AG09319 (cell line): ENCODE measurements around the gene PRM1.
"Not testable (repeated sequence)": the region's sequence is repeated elsewhere in the genome, so short reads cannot be mapped to it uniquely, and the experiment has no call there.

ENCODE experiments used
- DNase-seq: peaks from one replicate; pipeline ENCODE4 v3.0.0-alpha.2; 2010; ENCODE audit warnings: low read depth; ENCODE audit errors: extremely low read depth
- TF ChIP-seq, protein P1 (sequence below): IDR thresholded peaks from 2 replicates; pipeline ENCODE4 v1.5.1; 2011; ENCODE audit warnings: low read depth, mild to moderate bottlenecking, inconsistent platforms, low read length, moderate library complexity

The PRM1 gene

GRCh38 chr16:11292076-11292748 lies 11.1 kb upstream of the PRM1 start:
- DNase-seq: no peak
- TF ChIP-seq, protein P1, sequence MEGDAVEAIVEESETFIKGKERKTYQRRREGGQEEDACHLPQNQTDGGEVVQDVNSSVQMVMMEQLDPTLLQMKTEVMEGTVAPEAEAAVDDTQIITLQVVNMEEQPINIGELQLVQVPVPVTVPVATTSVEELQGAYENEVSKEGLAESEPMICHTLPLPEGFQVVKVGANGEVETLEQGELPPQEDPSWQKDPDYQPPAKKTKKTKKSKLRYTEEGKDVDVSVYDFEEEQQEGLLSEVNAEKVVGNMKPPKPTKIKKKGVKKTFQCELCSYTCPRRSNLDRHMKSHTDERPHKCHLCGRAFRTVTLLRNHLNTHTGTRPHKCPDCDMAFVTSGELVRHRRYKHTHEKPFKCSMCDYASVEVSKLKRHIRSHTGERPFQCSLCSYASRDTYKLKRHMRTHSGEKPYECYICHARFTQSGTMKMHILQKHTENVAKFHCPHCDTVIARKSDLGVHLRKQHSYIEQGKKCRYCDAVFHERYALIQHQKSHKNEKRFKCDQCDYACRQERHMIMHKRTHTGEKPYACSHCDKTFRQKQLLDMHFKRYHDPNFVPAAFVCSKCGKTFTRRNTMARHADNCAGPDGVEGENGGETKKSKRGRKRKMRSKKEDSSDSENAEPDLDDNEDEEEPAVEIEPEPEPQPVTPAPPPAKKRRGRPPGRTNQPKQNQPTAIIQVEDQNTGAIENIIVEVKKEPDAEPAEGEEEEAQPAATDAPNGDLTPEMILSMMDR: no peak

DNA sequence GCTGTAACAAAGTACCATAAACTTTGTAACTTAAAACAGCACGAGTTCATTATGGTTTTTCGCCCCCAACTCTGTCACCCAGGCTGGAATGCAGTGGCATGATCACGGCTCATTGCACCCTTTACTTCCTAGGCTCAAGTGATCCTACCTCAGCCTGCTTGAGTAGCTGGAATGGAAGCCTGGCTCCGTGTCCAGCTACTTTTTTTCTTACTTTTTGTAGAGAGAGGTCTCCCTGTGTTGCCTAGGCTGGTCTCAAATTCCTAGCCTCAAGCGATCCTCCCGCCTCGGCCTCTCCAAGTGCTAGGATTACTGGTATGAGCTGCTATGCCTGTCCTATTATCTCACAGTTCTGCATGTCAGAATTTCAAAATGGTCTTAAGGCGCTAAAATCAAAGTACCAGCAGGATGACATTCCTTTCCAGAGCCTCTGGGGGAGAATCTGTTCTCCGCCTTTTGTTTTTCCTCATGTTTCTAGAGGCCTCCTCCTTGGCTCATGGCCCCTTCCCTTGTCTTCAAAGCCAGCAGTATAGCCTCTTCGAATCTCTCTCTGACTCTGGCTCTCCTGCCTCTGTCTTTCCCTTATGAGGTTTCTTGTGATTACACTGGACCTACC lies 10.1 kb upstream of the PRM1 start:
- DNase-seq: no peak
- TF ChIP-seq, protein P1: no peak

DNA sequence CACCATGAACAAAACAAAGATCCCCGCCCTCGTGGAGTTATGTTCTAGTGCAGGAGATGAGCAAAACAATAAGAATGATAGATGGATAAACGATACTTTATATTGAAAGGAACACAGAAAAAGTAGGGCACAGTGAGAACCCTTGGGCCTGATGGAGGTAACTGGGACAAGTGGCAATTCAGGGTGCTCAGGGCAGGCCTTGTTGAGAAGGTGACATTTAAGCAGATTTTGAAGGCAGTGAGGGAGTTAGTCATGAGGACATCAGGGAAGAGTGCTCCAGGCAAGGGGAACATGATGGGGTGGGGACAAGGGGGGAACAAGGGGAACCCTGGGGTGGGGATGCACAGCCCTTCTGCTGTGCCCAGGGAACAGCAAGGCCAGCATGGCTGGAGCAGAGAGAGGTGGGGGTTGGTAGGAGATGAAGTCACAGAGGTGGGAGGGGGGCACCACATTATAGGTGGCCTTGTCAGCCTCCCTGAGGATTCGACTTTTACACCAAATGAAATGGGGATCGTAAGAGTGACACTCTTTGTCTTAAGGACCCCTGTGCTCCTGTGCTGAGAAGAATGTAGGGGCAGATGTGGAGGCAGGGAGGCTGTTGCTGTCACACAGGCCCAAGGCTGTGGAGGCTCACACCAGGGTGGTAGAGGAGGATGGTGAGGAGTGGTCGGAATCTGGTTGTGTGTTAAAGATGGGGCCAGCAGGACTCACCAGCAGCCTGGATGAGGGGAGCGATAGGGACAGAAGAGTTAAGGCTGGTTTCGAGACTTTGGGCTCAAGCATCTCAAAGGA lies 9.2 kb upstream of the PRM1 start:
- TF ChIP-seq, protein P1: no peak
- DNase-seq: no peak

- not testable (repeated sequence) for DNase-seq
Measured at GRCh38 chr16:11289696-11290095, 8.6 kb upstream of the PRM1 start.

- TF ChIP-seq, protein P1: no peak
Measured at GRCh38 chr16:11289202-11289601, 8.1 kb upstream of the PRM1 start.

GRCh38 chr16:11285842-11286241 lies 4.7 kb upstream of the PRM1 start:
- no peak for DNase-seq
- TF ChIP-seq, protein P1: no peak

More at GRCh38 chr16:11289202-11289601, 8.1 kb upstream of the PRM1 start:
- DNase-seq: no peak

DNA sequence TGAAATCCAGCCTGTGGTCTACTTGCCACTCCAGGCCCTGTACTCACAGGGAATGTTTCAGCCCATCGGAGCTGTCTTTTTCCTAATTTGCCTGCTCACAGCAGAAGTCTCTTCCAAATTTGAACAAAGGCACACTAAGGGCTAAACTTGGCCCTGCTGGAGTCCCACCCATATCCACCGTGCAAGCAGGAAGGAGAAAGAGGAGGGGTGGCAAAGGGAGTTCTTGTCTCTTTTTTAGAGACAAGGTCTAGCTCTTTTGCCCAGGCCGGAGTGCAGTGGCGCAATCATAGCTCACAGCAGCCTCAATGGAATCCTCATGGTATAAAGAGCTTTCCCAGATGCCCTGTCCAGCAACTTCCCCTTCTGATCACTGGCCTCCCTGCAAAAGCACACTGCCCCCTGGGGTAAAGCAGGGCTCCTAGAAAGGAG lies 2.7 kb upstream of the PRM1 start:
- TF ChIP-seq, protein P1: no peak
- DNase-seq: no peak
